GOT3 (cell line): ENCODE data around the gene DHX38.

Experiments
- DNase-seq: peaks from one replicate; lab custom pipeline; 2025; ENCODE audit warnings: mixed read lengths; lab: John Stamatoyannopoulos, UW

DHX38 gene

DNA sequence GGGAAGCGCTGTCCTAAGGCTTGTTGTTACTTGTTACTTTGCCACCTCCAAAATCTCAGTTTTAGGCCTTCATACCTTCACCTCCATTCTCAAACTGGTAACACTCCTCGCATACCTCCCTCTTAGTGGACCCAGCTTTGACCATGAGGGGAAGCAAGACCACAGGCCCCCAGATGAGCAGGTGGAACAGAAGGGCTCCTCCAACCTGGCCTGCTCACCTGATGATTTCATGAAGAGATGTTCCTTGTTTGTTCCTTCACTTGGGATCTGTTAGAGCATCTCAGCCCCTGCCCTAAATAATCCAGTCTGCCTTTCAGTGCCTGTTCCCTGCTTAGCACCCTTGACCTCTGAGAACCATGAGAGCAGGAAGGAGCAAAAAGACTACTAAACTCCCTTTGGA is 28.7 kb downstream of the DHX38 start:
- DNase-seq, result no peak

DNA sequence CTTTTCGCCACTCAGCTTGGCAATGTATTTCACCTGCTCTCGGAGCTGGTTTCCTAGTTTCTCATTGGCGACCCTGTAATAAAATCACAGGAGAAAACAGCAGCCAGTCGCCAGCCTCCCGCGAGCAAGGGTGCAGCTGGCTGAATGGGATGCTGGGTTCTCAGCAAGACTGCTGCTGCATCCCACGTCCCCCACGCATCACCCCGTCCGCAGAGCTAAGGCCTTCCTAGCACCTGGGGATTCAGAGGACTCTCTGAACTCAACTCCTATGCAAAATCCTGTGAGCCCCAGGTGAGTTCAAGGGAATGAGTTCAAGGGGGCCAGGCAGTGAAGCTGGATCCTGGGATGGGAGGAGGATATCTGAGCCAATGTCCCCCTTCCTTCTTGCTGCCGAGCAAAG is 29.3 kb downstream of the DHX38 start:
- no peak for DNase-seq

DNA sequence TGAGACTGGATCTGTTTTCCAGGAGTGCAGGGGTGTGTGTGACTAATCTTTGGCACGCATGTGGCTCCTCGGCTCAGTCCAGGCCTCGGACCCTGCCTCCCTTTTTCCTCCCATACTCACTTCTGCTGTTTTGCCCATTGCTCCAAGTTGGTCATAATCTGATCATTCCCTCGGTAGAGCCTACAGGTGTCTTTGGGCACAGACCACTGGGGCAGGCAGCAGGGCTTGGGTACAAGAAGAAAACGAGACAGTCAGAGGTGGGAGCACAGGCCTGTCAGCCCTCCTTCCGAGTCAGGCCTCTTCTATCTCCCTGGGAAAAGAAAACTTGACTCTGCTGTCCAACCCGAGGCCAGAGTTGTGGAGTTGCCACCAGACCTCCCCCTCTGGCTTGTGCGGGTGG is 29.8 kb downstream of the DHX38 start:
- DNase-seq, result no peak

DNA sequence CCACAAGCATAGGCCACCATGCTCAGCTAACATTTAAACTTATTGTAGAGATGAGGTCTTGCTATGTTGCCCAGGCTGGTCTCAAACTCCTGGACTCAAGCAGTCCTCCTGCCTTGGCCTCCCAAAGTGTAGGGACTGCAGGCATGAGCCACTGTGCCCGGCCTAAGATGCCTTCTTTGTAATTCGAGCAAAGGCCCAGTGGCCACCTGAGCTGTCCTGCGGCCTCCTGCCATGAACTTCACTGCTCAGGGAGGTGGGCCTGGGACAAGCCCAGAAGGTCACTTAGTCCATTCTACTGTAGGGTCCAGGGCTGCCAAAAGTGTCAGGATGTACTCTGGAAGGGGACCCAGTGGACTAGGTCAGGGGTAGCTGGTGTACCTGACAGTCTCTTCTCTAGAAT is 30.5 kb downstream of the DHX38 start:
- no peak for DNase-seq

DNA sequence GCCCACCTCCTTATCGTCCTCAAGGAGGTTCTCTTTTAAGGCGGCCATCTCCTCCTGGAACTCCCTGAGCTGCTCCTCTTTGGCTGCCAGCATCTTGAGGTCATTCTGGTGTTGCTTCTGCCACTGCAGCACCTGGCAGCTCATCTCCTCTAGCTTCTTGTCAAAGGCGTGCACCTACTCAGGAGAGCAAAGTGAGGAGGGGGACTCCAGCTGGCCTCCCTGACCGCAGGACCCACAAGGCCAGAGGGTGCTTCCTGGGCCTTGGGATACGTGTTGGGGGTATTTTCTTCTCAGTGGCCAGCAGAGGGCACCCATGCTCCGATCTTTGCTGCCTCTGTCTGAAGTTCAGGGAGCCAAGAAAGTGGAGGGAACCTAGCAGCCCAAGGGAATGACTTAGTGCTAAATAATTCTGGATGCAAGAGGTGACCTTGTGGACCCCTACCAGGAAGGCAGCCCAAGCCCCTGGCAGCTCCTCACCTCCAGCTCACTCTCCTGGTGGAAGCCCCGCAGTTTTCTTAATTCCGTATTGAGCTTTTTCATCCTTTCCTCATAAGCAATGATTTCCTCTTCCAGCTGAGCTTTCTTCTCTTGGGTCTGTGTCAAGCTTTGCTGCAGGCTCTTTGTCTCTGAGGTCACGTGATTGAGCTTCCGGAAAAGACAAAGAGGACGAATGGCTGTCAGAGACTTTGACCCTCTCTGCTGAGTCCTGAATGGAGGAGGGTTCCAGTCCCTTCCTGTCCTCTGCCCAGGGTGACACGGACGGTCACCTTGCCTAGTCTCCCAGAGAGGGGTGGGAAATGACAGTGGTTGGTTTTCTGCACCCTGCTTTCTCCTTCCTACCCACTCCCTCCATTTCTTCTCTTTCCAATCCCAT is 31.4 kb downstream of the DHX38 start:
- no peak for DNase-seq

DNA sequence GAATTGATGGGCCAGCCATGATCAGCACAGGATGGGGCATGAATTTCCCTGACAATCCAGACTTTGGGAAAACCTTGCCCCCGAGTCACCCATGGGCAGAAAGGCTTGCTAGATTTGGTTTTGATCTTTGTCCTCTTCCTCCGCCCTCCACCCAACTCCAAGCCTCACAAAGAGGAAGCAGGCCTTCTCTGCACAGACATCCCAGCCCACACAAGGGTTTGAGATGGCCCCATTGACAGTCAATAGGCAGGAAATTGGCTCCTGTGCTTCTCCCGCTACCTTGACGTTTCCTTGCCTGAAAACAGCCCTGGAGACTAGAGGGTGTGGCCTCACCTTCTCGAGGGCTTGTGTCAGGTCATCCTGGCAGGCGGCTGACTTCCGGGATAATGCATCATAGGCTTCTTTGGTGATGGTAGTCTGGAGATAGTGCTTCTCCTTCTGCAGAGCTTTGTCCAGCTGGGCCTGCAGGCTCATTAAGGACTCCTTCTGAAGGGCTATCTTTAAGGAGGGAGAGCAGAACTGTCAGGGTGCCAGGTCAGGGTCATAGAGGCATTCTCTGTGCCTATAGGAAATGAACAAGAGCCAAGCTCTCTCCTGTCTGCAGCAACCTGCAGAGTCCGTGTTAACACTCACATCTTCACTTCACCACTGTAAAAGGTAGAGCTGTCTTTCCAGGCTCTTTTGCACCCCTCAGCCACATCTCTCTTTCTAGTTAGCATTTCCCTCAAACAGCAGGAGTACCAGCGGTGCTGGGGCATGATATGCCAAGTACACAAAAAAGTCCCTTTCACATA is 32.2 kb downstream of the DHX38 start:
- no peak for DNase-seq

DNA sequence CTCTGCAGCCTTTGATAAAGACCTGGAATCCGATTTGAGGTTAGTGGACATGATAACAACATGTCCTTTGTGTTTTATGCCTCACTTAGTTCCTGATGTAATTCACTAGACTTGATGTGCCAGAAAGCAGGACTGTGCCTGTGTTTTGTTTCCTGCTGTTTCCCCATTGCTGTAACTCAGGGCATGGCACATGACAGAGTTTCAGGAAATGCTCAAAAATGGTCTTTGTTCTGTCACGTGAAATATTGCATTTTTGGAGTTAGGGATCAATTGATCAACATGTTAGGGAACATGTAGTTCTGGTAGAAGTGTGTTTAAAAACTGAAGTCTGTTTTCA is 32.8 kb downstream of the DHX38 start:
- no peak for DNase-seq

DNA sequence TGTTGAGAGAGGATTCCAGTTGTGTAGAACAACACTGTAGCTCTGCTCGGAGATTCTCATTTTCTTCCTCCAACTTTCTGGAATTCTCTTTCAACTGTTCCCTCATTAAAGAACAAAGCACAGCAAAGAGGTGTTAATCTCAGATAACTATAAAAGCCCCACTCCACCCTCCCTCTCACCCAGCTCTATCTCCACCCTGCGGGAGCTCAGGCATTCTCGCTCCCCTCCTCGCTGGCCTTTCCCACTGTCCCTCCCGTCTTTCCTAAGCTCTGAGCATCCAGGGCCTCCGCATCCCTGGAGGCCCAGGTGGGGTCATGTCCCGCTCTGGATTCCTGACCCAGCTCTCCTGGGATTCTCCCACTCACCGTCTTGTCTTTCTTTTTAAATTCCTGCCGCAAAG is 35.1 kb downstream of the DHX38 start:
- no peak for DNase-seq

DNA sequence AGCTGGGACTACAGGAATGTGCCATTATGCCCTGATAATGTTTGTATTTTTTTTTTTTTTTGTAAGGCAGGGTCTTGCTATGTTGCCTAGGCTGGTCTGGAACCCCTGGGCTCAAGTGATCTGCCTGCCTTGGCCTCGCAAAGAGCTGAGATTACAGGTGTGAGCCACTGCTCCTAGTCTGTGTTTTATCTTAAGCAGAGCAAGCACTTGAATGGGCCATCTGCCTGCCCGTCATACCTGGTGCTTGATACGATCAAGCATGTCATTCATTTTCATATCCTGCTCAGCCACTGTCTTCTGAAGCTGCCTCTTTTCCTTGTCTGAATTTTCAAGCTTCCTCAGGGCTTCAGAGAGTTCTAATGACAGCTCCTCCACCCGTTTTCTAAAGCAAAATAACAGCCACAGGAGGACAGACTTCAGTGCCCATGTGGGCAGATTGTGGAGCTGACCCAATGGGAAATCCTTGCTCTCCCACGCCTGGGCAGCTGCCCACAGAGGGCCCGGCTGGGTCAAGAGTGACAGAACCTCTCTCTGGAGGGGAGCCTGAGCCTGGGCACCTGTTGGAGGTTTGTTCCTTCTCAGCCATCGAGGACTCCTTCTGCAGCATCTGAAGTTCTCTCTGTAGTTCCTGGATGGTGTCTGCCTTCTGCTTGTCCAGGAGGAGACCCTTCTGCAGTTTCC is 36.5 kb downstream of the DHX38 start:
- no peak for DNase-seq

DNA sequence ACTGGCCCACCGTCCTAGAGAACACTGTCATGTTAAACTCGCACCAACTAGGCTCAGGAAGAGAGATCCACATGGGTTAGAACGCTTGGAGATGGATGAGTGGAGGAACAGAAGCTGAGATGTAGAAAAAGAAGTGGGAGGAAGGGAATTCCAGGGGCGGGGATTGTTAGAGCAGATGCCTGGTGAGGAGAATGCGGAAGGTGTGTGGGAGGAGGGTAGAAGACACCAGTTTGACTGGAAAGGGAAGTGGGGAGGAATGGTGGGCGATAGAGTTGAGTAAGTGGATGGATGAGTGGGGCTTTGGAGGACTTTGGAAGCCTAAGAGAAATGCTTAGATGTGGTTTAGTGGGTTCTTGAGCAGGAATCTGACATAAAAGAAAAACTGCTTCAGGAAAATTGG is 37.4 kb downstream of the DHX38 start:
- DNase-seq, result no peak

DNA sequence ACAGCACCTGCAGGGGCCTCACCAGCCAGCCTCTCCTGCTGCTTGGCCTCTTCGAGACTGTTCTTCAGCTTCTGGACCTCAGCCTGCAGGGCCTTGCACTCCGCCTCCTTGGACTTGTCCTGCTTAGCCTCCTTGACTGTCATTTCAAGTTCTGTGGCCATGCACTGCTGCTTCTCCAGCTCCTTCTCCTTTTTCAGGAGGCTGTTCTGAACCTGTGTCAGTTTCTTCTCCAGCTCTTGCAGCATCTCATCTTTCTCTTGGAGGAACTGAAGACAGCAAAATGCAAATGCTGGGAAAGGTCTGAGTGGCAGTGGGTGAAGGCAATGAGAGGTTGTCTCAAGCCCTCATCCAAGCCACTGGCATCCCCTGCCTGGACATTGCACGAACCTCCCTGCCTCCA is 39.1 kb downstream of the DHX38 start:
- DNase-seq, result no peak

DNA sequence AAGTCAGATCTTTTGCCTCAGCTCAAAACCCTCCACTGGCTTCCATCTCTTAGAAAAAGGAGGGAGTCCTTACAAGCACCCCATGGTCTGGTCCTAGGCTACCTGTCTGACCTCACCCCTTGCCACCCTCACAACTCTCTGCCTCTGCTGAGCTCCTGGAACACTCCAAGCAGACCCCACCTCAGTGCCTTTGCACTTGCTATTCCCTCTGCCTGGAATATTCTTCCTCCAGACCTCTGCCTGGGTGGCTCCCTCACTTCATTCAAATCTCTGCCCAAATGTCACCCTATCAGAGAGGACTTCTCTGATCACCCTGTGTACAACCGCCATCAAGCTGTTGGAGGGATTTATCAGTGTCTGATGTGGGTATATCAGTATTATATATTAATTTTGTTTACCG is 40.9 kb downstream of the DHX38 start:
- no peak for DNase-seq

DNA sequence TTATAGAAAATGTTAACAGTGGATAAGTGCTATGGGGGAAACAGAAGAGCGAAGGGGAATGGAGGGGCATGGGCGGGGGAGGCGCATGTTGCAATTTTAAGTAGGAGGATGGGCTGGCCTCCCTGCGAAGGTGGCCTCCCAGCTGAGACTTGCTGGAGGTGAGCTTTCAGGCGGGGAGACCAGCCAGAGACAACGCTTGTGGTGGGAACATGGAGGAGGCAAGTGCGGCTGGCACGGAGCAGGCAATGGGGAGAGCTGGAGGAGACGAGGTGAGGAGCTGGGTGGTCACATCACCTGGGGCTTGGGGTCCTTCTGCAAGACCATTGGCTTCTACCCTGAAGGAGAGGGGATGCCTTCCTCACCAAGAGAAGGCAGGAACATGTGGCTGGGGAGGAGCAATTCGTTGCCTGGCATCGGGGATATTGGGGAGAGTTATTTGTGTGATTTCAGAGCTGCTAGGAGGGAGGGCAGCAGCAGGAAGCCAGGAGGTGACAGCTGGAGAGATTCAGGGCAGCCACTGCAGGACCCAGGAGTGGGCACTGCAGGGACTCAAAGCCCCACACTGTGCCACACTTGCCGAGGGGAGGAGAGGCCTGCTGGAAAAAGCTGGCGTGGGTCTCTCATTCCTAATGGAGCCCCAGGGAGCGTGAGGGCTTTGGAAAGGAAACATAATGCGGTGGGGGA is 43.9 kb downstream of the DHX38 start:
- DNase-seq, result no peak

DNA sequence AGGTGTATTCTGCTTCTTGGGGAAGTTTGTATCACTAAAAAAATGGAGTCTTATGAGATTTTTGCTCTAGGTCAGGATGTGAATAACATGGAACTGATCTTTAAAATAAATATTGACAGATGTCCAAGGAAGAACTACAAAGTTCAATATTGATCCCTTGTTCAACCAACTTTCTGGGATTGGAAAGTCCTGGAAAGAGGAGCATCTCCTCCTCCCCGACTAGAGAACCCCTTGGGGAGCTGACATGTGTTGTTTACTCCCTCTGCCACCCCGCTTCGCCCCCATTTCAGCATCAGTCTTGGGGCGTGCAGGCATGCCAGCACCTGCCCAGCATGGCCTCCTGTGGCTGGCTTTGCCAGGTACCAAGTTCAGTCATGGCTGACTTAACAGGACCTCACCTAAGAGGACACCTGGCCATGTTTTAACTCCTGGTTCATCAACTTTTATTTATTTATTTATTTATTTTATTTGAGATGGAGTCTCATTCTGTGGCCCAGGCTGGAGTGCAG is 44.5 kb downstream of the DHX38 start:
- no peak for DNase-seq

DNA sequence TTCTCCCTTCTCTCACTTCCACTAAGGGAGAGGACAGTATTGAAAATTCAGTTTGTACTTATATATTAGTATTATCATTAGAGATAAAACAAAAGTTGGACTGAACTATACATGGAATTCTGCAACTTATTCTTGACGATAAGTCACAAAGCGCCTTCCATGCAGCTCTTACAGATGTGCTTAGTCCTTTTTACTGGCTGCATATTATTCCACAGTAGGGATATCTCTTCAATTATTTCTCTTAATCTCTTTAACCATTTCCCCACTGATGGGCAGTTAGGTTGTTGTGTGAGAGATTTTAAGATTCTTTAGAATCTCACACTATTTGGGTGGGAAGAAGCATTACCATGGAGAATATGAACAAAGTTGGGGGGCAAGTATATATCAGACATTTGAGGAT is 46.3 kb downstream of the DHX38 start:
- DNase-seq, result no peak

DNA sequence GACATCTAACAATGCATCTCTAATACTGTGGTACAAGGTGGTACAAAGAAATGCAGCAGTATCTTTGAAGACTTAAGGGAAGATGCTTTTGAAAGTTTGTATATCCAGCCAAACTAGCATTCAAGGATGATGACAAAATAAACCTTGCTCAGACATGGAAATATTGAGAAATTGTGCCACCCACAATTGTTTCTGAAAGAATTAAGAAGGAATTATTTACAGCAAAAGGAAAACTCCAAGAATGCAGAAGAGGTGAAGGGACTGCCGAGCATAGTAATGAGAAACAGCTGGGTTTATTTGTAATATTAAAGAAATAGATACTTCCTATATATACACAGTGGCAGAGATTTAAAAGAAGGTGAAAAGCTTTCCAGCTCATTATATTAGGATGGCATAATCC is 48.8 kb downstream of the DHX38 start:
- no peak for DNase-seq

DNA sequence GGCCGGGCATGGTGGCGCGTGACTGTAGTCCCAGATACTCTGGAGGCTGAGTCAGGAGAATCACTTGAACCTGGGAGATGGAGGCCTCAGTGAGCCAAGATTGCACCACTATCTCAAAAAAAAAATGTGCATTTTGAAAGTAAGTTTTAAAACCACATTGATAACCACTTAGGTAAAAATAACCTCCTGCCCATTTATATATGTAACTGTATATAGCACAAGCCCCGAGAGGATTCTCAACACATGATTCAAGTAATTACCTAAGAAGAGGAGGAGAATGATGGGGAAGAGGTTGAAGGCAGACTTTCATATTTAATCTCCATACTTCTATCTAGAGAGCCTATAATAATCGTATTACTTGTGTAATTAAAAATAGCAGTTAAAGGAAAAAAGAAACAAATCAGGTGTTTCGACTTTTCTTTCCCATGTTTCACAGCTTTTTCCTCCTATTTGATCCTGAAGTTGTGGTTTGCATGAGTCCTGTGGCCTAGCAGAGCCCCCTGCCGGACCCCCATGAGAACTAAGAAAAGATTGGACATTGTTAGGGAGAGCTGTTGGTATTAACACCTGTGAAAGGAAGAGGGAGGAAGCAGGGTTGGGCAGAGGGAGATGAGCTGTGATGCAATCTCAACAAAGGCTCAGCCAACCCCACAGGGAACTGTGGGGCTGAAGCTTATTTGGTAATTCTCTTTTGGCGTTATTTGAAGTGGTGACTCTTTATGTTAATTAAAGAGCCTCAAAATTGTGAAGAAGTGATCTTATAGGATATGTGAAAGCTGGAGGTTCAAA is 56.2 kb downstream of the DHX38 start:
- DNase-seq, result no peak

DNA sequence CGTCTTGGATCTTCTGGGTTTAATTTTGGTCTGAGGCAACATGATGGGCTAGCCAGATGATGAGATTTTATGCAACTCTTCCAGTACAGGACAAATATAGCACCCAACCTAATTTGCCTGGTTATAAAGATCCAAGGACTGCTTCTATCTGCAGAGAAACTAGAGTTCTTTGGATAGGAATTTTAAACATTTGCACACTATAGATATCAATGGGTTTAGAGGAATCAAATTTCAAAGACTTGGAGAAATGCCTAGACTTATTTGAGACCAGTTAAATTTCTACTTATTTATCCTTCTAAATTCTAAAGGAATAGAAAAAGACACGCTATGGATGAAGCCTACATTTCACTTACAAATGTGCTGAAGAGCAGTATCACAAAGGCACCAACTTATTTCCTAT is 65.7 kb downstream of the DHX38 start:
- DNase-seq, result no peak

DNA sequence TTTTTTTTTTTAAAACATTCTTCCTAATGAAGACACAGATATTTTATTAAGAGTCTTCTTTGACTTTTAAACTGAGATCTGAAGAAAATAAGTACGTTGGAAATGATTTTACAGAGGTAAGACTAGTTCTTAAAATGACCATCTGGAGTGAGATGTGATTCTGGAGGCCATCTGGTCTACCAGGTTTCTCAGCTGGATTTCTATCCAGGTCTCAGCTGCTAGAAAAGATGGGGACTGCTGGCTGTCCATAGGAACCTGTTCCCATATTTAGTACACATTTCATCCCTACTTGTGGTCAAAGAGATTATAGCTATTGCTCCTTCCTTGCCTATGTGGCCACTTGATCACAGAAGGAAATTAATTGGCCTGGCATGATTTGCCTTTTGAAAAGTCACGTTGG is 66.2 kb downstream of the DHX38 start:
- DNase-seq, result no peak

DNA sequence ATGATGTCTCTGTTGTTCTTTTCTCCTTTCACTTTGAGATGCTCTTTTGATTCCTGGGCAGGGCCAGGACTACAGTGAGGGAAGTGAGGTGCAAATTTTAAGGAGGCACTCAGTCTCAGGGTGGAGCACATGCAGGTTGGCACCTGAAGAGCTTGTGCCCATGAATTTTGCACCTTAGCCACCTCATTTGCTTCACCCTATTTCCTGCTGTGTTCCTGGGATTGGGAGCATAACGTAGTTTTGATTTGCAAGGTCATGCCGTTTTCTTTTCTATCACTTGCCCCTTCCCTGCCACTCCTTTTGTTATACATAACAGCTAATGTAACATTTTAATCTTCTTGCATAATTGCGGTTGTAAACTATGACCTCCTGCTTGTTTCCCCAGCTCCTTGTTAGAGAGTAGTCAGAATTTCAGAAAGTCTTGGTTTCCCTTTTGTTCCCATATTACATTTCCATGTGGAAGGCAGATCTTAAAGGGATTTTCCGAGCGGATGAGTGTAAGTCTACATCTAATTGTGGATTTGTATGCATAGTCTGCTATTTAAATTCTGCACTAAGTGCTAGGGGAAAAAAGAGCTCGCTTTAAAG is 68.6 kb downstream of the DHX38 start:
- no peak for DNase-seq
